SK-MEL-5 (cell line): ENCODE results near the gene LIPE. TPM values are rescaled to one million over a fixed set of nuclear protein-coding genes. Genes with fewer than 3 reads are reported as not detected.

Experiments used
- DNase-seq: peaks from one replicate; pipeline ENCODE4 v3.0.0-alpha.2; 2016; ENCODE audit warnings: low read depth, low spot score
- in situ Hi-C: cut with HindIII; loops from 2 replicates; pipeline ENCODE4 v1.10.0; 2016; ENCODE audit warnings: low sequenced_read_pairs, high pct_unique_total_duplicates, low pct_unique_long_range_greater_than_20kb
- total RNA-seq: library from RNA; depleted of rRNA; stranded (reverse); fragments of >200 nt; shearing (Covaris generic); gene quantifications from 2 replicates; pipeline ENCODE4 v1.2.3, GENCODE V29; 2014

The LIPE gene
- total RNA-seq, 1 experiment from 2014 or later = not detected

DNA sequence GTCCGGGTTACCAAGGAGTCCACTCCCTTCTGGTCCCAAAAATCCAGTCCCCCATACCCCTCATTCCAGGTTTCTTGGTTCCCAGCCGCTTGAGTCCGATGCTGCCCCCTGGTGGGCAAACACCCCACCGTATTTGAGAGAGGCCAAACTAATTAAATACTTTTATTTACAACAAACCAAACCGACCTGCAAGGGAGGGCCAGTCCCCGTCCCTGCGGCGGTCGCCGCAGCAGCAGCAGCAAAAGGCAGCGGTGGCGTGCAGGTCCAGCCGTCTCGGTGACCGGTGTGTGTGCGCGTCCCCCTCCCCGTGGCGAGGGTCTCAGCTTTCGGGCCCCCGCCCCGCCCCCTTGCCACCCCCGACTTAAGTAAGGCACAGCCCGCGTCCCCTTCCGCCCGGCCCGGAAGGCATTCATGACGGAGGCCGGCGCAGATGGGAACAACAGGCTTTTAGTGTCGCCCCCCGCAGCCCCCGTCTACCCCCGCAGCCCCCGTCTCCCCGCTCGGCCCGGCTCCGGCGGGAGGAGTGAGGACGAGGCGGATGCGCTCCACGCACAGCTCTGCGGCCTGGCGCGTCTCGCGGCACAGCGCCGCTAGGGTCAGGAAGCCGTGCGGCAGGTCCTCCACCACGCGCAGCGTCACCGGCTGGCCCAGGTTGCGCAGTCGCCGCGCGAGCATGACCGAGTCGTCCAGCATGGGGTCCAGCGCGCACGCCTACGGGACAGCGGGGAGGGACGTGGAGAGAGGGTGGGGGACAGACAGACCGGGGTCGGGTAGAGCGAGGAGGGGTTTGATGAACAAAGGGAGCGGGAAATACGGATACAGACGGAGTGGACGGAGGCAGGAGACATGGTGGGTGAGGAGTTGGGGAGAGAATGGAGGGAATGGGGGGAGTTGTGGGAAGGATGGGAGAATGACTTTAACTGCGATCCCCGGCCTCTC lies 25.6 kb downstream of the LIPE start:
- in situ Hi-C loops = no loop called here

DNA sequence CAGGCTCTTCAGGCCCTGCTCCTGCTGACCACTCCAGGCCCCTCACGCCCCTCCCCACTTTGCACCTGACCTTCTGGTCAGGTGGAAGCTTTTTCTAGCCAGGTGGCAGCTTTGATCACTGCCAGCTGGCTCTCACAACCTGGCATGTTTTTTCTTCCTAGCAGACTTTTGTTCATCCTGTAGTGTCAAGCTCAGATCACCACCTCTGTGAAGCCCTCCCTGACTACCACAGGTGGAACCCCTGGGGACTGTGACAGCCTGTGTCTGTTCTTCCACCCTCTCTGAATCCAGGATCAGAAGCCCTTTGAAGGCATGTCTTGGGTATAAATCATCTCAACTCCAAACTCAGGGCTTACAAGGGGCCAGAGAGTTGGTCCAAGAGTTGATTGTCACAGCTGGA lies 26.8 kb downstream of the LIPE start:
- DNase-seq = no peak
- in situ Hi-C loops = no loop called here

More for the DNA sequence above, 25.6 kb downstream of the LIPE start:
- DNase-seq = peak; percentile 65

- in situ Hi-C loops = no loop called here
- DNase-seq = no peak
Measured at GRCh38 chr19:42397263-42398166, 29.7 kb downstream of the LIPE start.

DNA sequence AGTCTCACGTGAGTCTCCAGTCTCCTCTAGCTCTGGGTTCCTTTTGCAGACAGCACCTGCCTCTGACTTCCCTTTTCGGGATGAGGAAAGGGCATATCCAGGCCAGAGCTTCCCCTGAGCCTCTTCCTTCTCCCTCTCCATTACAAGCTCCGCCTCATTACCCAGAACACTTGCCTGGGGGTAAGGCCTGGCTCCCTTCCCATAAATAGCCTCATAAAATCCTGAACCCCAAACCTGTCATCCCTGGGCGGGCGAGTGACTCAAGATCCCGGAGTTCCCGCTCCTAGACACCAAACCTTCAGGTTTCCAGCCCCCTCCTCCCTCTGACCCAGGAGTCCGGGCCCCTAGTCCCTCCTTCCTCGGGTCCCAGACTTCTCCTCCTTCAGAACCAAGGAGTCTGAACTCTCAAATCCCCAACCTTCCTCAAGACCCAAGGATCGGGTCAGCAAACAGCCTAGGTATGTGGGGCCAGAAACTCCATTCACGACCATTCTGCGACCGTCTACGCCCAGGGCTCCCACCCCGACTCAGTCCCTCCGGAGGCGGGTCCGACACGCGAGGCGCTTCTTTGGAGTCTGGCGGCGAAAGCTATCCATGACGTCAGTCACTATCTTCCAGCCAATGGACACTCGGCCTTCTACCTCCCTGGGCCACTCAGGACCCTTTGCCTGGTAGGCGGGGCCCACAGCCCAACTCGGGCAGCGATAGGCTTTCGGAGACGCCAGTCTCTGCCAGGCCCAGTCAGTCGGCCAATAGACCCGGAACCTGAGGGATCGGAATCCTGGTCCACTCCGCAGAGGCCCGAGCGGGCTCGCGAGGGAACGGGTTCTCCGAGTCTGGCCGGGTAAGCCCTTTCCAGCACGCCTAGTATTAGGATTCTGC lies 30.6 kb downstream of the LIPE start:
- in situ Hi-C loops = no loop called here
- peak; percentile 98 for DNase-seq

GRCh38 chr19:42394751-42395150 lies 32.4 kb downstream of the LIPE start:
- no peak for DNase-seq
- in situ Hi-C loops = no loop called here

GRCh38 chr19:42392165-42392564 lies 35.0 kb downstream of the LIPE start:
- DNase-seq = no peak
- in situ Hi-C loops = no loop called here

- no peak for DNase-seq
- in situ Hi-C loops = no loop called here
Measured at GRCh38 chr19:42389899-42390298, 37.3 kb downstream of the LIPE start, which contains the start of gene CNFN. TSS of gene CNFN (minus strand) at chr19:42390297. CDS start at chr19:42389037, 1,260 bp downstream.

GRCh38 chr19:42388851-42389489 lies 38.2 kb downstream of the LIPE start:
- in situ Hi-C loops = no loop called here

DNA sequence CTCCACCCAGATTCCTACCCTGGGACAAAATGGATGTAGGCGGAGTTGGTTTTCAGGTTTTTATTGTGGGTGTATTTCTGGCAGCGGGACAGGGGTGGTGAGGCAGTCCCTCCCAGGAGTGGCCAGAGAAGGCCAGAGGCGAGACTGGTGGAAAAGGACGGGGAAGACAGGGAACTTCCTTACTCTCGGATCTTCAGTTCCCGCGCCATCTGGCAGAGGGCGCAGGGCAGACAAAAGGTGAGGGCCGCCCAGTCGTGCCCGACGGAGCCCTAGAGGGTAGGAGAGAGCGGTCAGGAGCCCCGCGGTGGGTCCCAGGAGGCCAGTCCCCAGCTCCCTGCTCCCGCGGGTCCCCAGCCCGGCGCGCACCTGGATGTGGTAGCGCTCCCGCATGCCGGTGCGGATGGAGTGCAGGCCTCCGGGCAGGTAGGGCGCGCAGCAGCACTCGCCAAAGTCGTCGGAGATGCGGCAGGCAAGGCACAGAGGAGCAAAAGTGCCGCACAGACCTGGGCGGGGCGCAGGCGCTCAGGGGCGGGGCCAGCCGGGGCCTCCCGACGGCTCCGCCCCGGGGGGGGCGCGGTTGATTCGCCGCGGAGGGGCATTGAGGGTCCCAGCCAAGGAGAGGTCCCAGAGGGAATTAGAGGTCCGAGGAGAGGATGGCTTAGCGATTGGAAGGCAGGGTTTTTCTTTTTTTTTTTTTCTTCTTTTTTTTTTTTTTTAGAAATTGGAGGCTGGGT lies 40.0 kb downstream of the LIPE start:
- in situ Hi-C loops = no loop called here
- DNase-seq = peak; percentile 84

More at GRCh38 chr19:42388851-42389489, 38.2 kb downstream of the LIPE start:
- DNase-seq = no peak

DNA sequence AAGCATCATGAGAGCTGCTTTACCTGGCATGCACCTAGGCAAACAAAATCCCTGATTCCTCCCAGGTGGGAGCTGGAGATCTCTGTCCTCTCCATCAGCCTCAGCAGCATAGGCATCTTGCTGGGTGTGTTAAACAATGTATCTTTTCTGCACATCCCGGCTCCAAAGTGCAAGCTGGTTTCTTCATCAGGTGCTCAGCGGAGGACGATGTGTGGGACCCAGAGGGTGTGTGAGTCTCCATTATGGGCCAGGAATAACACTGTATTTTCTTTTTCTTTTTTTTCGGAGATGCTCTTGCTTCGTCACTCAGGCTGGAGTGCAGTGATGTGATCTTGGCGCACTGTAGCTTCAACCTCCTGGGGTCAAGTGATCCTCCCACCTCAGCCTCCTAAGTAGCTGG lies 47.0 kb downstream of the LIPE start:
- no peak for DNase-seq
- in situ Hi-C loops = no loop called here

DNA sequence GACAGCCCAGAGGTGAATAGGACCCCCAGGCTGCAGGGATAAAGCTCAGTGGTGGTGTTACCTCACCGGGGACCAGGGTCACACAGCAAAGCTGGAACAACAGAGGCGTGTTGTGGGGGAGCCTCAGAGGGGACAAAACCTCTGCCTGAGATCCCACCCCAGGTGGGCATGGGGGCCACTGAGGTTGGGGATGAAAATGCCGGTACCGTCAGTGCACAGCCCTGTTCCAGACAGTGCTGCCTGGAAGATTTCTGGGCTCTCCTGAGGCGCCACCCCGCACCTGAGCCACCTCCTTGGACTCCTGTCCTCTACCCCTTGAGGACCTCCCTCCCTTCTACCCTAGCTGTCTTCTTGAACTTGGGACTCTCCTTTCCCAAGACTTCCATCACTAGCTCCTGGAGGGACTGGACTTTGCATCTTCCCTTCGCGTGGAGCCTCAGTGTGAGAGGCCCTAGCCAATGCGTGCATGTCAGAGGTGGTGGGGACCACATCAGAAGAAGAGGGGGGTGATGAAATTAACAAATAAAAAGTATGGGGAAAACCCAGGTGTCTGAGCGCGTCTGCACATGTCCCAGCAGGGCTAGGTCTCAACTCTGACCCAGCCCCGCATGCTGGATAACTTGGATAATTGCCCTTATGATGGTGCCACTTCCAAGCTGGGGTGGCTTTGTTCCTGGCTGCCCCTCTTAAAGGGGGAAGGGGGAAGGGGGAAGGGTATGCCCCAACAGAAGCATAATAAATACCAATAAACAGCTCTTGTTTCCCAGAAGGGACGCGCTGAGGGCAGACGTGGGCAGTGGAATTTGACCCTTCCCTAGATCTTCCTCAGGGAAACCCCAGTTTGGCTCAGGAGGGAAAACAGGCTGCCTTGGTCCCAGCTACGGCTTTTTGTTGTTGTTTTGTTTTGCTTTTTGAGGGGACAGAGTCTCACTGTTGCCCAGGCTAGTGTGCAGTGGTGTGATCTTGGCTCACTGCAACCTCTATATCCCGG lies 48.7 kb downstream of the LIPE start:
- no peak for DNase-seq
- in situ Hi-C loops = no loop called here

GRCh38 chr19:42376177-42376555 lies 51.0 kb downstream of the LIPE start:
- in situ Hi-C loops = no loop called here
- no peak for DNase-seq

- in situ Hi-C loops = no loop called here
- no peak for DNase-seq
Measured at GRCh38 chr19:42375415-42376176, 51.6 kb downstream of the LIPE start.

GRCh38 chr19:42374826-42375376 lies 52.3 kb downstream of the LIPE start:
- in situ Hi-C loops = no loop called here
- no peak for DNase-seq
